Testis (tissue), 2 donors: ENCODE data around the gene MATCAP1.

Experiments
- POLR2A ChIP-seq: fragments of 450-650 bp; IDR thresholded peaks from one replicate; pipeline ENCODE4 v1.6.1; 2017; ENCODE audit warnings: antibody characterized with exemption, mild to moderate bottlenecking, moderate library complexity
- TF ChIP-seq, protein P1 (sequence below), 3 experiments: fragments of 450-650 bp in 2 of 3; fragments of 200-600 bp in 1 of 3; sonication (generic) in 1 of 3; IDR thresholded peaks; one replicate each; pipeline ENCODE4 v1.5.1; 2016 to 2019; ENCODE audit warnings: antibody characterized with exemption in 3 of 3, mild to moderate bottlenecking in 2 of 3, moderate library complexity in 1 of 3

DNA sequence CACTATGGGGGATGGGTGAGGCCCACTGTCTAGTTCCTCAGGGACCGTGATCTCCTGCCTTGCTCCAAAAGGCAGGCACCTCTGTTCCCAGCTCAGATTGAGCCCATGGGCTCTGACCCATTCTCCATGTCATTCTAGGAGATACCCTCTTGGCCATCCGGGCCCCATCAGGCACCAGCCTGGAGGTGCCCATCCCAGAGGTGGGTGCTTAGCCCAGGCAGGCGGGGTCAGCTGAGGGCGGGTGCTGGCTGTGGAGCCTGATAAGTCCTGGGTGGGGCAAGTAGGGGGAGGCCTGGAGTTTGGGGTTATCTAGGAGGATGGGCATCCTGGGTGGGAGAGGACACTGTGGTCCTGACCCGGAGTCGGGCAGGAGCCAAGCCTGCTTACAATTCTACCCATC is 10.5 kb upstream of the MATCAP1 start:
- TF ChIP-seq, protein P1, sequence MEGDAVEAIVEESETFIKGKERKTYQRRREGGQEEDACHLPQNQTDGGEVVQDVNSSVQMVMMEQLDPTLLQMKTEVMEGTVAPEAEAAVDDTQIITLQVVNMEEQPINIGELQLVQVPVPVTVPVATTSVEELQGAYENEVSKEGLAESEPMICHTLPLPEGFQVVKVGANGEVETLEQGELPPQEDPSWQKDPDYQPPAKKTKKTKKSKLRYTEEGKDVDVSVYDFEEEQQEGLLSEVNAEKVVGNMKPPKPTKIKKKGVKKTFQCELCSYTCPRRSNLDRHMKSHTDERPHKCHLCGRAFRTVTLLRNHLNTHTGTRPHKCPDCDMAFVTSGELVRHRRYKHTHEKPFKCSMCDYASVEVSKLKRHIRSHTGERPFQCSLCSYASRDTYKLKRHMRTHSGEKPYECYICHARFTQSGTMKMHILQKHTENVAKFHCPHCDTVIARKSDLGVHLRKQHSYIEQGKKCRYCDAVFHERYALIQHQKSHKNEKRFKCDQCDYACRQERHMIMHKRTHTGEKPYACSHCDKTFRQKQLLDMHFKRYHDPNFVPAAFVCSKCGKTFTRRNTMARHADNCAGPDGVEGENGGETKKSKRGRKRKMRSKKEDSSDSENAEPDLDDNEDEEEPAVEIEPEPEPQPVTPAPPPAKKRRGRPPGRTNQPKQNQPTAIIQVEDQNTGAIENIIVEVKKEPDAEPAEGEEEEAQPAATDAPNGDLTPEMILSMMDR (IDR thresholded peaks at IDR 0.05), result no peak
- TF ChIP-seq POLR2A, result no peak
